Activated CD4-positive, CD25-positive, alpha-beta regulatory T cell treated with anti-CD3 and anti-CD28 coated beads, Interleukin-2, amount 50 U/mL, for 24 hours (primary cell): ENCODE results near the gene MAPK1.
"Not testable (repeated sequence)": the region's sequence is repeated elsewhere in the genome, so short reads cannot be mapped to it uniquely, and the experiment has no call there.

Experiments used
- ATAC-seq, 2 donors: fragments of 150-1000 bp; cut with Tn5 transposase; one replicate each; pipeline ENCODE4 v1.10.0; 2021; ENCODE audit warnings: mild to moderate bottlenecking in 1 of 2, moderate library complexity in 1 of 2

MAPK1 gene

GRCh38 chr22:21845558-21846453, 21.6 kb downstream of the MAPK1 start:
- ATAC-seq: no peak

- ATAC-seq: no peak
Measured at GRCh38 chr22:21842946-21843345, 24.5 kb downstream of the MAPK1 start.

GRCh38 chr22:21841422-21841821, 26.0 kb downstream of the MAPK1 start:
- no peak for ATAC-seq

GRCh38 chr22:21840236-21840823, 27.1 kb downstream of the MAPK1 start:
- ATAC-seq: no peak

- no peak for ATAC-seq
Measured at GRCh38 chr22:21839765-21840140, 27.7 kb downstream of the MAPK1 start.

GRCh38 chr22:21839104-21839764, 28.2 kb downstream of the MAPK1 start:
- not testable (repeated sequence) for ATAC-seq

- no peak for ATAC-seq
Measured at GRCh38 chr22:21837248-21837979, 30.0 kb downstream of the MAPK1 start.

- ATAC-seq: not testable (repeated sequence)
Measured at GRCh38 chr22:21836486-21836885, 31.0 kb downstream of the MAPK1 start.

GRCh38 chr22:21835378-21835777, 32.1 kb downstream of the MAPK1 start:
- ATAC-seq: no peak

GRCh38 chr22:21834869-21835268, 32.6 kb downstream of the MAPK1 start:
- ATAC-seq: no peak

GRCh38 chr22:21832291-21833290, 34.9 kb downstream of the MAPK1 start:
- ATAC-seq: no peak

- ATAC-seq: no peak
Measured at GRCh38 chr22:21829523-21829922, 37.9 kb downstream of the MAPK1 start.

GRCh38 chr22:21828268-21828638, 39.2 kb downstream of the MAPK1 start:
- no peak for ATAC-seq

GRCh38 chr22:21827628-21828267, 39.7 kb downstream of the MAPK1 start:
- ATAC-seq: no peak

GRCh38 chr22:21826204-21826603, 41.2 kb downstream of the MAPK1 start:
- no peak for ATAC-seq

- ATAC-seq: not testable (repeated sequence)
Measured at GRCh38 chr22:21824962-21825361, 42.5 kb downstream of the MAPK1 start.

GRCh38 chr22:21824445-21824912, 43.0 kb downstream of the MAPK1 start:
- no peak for ATAC-seq

- ATAC-seq: no peak
Measured at GRCh38 chr22:21823740-21824444, 43.6 kb downstream of the MAPK1 start.

GRCh38 chr22:21819183-21819770, 48.2 kb downstream of the MAPK1 start:
- no peak for ATAC-seq
